Stimulated activated CD8-positive, alpha-beta memory T cell treated with anti-CD3 and anti-CD28 coated beads, Interleukin-2, amount 100 ng/mL, for 48 hours (primary cell): Measurements from ENCODE around the gene GPD2.

Source experiments
- DNase-seq, 2 donors: peaks; one replicate each; pipeline ENCODE4 v3.0.0-alpha.2; 2020; ENCODE audit warnings: low read depth in 2 of 2

Gene GPD2

DNA sequence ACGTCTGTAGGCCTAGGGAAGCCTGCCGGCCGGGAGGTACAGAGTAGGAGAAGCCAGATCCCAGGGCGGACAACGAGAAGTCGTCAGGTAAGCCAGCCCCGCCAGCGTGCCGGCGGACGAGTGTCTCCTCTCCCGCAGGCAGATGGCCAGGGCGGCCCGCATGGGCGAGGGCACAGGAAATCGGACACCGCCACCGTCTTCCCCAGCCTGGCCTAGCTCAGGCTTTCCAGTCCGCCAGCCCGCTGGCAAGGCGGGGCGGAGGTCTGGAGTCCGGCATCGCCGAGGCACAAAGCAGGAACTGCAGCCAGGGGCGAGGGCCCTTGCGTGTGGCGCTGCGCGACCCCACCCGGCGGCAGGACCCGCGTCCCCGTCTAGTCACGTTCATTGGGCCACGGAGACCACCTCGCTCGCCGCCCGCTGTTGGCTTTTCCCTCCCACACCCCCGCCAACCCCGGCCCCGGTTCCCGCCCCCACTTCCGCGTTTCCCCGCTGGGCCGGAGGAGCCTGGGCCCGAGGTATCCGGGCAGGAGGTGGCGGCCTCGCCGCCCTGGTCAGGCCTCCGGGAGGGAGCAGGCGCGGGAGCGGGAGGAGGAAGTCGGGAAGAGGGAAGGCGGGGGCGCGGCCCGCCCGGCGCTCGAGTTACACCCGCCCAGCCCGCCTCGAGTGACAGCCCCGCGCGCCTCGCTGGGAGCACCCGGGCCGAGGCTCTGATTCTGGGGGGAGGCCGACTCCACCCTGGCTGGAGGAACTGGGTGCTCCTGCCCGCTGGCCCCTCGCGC, at the start of gene GPD2:
Gene GPD2, plus strand, starts transcription at position 662 of the 779 bp plus-strand sequence. CDS start 39,727 bp downstream, outside the sequence.
- peak; percentile 46 to 48 for DNase-seq

DNA sequence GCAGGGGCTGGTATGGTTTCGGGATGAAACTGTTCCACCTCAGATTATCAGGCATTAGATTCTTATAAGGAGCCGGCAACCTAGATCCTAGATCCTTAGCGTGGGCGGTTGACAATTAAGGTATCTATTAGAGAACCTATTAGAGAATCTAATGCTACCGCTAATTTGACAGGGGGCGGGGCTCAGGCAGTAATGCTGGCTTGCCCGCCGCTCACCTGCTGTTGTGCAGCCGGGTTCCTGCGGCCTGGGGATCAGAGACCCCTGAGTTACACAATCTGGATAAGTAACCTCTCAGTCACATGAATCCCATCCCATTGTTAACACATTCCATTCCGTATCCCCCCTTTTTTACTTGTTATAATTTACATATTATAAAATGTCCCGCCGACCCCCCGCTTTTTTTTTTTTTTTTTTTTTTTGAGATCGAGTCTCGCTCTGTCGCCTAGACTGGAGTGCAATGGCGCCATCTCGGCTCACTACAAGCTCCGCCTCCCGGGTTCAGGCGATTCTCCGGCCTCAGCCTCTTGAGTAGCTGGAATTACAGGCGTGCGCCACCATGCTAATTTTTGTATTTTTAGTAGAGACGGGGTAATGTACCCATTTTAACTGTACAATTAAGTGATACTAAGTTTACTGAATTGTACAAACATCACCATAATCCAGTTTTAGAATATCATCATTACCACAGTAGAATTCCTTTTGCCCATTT, 42.0 kb upstream of the GPD2 start:
- DNase-seq, result no peak

DNA sequence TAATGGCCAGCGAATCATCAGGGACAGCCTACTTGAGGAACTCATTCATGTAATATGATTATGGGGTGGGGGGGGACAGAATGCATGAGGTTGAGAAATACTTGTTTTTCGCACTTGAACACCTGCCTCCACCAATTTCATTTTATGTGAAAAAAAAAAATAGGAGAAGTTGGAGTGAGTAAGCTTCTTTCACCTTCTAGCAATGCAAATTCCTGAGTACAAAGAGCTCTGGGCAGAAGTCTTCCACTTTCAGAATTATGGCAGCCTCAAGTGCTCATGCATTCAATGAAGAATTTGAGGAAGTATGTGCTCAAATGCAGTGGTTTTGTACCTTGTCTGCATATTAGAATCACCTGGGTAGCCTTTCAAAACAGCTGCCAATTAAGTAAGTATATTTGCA, 40.1 kb upstream of the GPD2 start:
- DNase-seq, result no peak

DNA sequence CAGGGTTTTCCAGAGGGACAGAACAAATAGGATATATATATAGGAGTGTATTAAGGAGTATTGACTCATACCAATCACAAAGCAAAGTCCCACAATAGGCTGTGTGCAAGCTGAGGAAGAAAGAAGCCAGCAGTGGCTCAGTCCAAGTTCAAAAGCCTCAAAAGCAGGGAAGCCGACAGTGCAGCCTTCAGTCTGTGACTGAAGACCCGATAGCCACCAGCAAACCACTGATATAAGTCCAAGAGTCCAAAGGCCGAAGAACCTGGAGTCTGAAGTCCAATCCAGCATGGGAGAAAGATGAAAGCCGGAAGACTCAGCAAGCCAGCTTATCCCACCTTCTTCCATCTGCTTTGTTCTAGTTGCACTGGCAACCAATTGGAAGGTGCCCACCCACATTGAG, 39.0 kb upstream of the GPD2 start:
- no peak for DNase-seq

DNA sequence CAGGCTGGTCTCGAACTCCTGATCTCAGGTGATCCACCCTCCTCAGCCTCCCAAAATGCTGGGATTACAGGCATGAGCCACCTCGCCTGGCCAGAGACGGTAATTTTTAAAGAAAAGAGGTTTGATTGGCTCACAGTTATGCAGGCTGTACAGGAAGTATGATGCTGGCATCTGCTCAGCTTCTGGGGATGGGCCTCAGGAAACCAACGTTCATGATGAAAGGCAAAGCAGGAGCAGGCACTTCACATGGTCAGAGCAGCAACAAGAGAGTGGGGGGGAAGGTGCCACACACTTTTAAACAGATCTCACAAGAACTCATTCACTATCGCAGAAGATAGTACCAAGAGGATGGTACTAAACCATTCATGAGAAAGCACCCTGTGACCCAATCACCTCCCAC, 38.0 kb upstream of the GPD2 start:
- DNase-seq, result no peak

DNA sequence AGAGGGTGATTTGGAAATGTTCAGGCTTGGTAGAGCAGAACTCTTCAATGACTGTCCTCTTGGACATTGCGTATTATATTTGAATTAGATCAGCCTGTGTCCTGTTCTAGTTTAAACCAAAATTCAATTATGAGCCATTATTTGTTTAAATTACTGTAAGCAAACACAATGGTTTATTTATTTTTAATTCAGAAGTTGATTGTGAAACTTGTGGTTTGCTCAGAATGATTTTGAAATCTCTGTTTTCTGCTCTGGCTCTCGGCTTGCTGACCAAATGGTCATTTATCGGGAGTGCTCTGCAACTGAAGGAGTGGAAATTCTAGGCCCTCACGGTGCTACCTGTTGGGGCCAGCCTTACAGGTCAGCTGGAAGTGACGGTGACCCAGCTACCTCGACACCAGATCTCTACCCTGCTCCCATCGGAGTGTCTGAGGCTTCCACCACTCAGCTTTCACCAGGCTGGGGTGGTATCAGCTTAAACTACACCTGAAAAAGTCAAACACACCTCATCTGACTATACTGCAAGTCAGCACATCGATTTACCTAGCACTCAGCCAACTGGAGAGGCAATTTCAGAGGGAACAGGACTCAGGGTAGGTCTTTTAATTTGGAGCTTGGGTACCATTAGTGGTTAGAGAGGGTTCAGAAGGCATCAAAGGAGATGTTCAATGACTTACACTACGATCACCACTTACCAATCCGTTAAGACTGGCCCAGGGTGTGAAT, 36.8 kb upstream of the GPD2 start:
- DNase-seq, result no peak

DNA sequence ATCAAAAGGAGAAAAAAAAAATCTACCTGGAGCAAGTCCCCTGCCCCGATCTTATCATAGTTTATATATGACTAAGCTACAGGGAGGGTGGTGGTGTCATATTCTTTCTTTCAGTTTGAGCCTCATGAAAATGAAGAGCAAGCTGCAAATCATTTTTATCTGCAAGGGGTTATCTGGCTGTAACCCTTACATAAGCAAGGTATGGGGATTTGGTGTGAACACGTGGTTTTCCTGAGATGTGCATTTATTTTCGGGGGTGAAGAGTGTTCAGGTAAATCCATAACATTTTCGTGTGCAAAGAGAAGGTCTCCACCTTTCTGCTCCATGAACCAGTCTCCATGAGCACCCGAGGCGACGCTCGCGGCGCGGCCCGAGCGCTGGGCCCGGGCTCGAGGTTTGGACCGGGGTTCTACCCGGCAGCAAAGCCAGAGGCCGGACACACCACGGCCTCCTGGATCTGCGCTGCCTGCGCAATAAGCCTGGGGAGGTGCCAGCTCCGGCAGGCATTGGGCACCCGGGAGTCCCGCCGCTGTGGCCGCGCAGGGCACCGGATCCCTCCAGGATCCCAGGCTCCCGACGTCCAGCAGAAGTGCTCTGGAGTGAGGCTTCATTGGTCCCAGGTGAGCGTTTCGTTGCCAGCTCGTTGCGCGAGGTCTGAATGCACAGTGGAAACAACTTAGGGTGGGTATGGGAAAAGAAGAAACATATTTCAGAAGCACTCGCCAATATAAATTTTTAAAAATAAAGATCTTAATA, 36.1 kb upstream of the GPD2 start:
- DNase-seq, result peak; percentile 17 to 20

DNA sequence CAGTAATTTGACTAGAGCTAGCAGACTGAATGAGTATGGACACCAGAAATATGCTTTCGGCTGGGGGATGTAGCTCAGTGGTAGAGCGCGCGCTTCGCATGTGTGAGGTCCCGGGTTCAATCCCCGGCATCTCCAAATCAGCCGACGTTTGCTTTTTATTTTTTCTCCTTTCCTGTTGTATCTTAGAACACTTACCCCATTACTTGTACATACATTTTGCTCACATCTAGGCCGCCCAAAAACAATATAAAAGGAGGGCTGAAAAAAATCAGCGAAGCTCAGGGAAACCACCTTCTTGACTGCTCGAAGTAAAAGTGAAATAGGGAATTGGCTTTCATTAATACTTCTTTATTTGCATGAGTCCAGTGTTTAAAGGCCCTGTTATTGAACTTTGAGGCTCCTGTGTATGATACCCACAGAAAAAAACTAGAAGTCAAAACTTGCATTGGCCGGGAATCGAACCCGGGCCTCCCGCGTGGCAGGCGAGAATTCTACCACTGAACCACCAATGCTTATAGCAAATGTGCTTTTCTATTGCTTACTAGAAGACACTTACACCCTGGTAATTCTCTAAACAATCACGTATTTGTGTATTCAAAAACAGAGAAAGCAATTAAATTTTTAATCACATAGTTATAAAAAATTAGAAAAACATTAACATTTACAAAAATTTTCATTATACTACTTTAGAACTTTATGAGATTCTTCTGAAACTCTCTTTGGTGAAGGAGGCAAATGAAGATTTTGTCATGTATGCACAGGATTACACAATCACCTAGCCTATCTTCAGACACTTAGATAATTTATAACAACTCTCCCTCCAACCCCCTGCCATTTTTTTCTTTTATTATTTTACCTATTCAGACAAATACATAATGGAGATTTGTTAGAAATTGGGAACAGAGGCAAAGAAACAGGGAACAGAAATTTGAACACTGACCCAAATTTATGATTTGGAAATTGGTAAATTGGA, 35.2 kb upstream of the GPD2 start:
- peak; percentile 43 to 57 for DNase-seq

DNA sequence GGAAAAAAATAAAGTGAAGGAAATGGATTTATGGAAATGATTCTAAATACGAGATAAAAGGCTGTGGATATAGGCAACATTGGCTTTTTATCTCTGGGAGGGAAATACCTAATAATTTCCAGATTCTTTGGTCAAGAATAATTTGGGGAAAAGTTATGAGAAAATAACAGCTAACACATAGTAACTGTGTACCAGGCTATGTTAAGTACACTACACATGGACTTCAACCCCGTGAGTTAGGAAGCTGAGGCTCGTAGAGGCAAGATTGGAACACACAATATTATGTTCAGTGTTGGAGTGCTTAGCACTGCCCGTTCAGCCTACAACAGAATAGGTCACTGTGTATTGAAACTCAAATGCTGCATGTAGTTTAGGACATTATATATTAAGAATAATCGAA, 34.3 kb upstream of the GPD2 start:
- DNase-seq, result no peak

DNA sequence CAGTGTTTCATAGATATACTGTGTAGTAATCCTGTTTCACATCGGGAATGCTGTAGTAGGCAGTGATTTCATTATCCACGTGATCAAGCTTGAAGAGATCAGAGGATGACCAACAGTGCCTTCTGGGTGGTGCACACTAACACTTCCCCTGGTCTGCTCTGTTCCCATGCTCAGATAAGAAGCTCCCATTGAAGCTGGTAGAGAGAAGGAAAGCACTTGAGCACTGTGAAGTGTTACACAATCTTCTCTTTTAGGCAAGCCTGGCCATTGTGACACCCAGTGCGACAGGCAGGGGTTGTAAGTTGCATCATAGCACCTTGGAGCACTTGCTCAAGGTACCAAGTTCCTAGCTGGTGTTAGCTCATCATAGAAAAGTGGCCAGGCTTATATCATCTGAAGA, 30.6 kb upstream of the GPD2 start:
- DNase-seq, result no peak

DNA sequence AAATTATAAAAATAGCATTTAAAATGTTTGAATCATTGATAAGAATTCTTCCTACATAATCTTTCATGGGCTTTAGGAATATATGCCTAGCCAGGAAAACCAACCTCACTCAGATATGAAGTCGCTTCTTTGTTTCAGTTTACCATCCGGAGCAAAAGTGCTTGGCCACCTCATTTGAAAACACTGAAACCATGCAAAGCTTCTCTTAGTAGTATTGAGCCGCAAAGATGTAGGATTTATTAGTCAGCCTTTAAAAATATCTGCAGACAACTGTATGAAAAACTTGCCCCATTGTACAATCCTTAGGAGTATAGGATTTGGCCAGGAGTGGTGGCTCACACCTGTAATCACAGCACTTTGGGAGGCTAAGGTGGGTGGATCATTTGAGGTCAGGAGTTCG, 24.3 kb upstream of the GPD2 start:
- DNase-seq, result no peak

DNA sequence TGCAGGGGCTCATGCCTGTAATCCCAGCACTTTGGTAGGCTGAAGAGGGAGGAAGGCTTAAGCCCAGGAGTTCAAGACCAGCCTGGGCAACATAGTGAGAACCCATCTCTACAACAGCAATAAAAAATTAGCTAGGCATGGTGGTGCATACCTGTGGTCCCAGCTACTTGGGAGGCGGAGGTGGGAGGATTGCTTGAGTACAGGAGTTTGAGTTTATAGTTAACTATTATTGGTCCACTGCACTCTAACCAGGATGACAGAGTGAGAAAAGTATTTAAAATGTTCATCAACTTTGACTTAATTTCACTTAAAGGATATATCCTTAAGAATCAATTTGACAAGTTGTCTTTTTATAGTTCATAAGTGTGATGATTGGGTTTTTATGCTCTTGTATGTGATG, 14.3 kb upstream of the GPD2 start:
- DNase-seq, result no peak

DNA sequence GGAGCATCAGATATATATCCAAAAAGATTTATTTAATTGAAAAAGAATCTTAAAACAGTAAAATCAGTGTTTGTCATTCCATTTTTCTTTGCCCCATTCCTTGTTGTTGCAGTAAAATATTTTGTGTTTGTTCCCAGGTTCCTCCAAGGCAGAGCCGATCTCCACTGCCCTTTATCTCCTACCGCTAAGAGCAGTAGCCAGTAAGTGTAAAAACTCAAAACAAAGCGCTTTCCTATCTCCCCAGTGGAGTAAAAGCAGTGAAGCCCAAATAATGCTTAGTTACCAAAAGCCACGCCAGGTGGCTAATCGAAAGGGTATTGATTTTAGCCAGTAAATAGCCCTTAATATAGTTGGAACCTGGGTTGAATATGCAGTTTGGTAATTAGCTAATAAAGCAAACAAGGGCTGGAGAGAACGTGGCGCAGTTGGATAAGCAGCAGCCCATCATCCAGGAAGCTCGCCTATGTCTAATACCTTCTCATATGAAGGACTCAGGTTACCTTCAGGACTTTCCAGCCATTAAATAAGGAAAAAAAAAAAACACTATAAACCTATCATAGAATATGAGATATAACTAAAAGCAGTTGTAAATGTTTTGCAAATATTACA, 12.4 kb upstream of the GPD2 start:
- no peak for DNase-seq

DNA sequence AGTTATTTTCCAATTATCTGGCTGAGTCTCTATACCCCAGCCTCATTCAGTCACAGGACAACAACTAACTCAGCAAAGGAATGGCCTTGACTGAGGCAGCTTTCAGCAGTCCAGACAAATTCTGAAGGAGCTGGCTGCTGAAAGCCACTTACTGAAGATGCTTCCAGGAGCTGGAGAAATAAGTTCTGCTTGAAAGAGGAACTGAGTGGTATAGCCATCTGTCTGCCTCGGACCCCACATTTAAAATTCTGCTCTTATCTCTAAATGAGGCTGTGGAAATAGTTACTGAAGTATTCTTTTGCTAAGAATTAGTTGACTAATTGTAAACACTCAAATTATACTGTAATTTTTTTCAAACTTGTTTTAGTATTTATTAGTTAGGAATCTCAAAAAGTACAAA, 9.1 kb upstream of the GPD2 start:
- no peak for DNase-seq

DNA sequence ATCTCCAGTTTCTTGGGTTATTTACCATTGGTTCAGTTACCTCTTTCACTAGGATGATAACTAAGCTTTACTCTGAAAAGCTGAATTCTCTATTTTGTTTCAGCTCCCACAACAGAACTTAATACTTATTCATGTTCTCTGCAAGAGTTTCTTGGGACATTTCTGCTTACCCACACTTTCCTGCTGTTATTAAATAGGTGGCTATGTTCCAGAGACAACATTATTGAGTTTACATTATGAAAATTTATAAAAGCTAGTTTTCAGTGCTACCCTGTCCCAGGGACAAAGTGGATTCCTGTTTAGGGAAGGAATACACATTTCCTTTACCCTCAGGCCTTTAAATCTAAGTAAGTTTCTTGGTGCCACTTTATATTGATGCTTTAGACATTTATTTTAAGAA, 7.0 kb upstream of the GPD2 start:
- no peak for DNase-seq

DNA sequence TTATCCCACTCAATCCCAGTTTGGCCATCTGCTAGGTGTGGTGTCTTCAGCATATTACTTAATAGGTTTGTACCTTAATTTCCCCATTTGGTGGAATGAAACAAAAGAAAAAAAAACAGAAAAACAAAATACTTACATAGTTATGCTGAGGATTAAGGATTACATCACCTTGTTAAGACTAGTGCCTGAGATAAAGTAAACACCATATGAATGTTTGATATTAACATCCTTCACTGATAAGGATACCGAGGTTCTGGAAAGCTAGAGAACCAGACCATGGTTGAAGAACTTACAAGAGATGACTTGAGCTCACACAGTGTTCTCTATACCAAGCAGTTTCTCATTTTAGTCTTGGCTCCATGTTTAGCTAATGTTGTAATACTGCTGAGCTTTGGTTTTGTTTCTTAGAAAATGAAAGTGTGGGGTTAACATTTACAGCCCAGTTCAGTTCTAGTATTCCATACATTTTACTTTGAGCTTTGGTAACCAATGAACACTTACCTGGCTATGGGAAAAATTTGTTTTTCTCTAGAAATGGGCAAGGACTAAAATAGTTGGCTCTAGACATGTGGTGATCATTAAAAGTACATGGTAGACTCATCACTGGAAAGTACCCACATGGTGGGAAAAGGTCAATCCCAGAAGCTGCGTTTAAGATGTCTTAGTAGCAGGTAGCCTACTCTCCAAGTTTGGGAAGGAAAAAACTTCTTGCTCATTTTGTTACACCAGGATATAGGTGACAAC, 5.8 kb upstream of the GPD2 start:
- no peak for DNase-seq

DNA sequence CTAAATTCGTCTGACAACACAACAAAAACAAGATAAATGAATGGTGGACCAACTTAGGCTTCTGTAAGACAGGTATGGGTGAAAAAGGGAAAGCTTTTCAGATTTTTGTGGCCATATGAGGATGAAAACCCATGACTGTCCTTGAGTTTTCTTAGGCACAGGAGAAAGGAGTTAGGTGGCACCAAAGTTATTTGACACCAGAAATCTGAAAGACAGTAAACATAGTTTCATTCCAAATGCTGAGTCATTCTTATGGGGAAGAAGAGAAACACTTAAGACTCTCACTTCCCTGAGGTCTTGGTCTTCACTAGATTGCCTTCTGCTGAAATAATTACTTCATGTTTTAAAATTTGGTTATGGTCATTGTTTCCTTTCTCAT, 5.2 kb upstream of the GPD2 start:
- no peak for DNase-seq

DNA sequence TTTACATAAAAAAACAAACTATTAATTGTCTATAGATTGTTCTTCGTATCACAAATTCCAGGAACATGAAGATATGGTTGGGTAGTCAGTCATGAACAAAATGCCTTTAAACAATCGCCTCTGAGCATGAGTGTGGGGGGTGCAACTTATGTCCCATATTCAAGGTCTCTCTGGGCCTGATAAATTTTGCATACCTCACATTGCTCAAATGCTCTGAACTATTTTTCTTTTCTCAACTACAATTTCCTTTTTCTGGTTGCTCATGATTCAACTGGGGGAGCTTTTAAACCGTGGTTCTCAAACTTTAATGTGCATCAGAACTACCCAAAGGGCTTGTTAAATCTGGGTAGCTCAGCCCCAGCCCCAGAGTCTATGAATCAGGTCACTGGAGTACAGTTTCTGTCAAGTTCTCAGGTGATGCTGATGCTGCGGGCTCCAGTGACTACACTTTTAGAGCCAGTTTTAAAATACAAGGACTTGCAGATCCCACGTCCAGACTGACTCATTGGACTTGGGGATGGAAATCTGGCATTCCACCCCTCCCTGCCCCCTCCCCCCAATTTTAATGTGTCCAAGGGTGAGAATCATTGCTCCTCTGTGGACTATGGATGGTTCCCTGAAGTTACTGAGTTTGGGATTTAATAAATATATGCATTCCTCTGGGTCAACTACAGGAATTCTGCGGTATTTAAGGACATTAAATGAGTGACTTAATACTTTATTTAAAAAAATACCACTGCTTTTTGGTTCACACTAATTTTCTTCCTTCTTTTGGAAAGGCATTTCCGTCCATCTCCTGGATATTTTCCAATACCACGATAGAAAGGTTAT, 1.5 kb upstream of the GPD2 start:
- DNase-seq, result no peak

DNA sequence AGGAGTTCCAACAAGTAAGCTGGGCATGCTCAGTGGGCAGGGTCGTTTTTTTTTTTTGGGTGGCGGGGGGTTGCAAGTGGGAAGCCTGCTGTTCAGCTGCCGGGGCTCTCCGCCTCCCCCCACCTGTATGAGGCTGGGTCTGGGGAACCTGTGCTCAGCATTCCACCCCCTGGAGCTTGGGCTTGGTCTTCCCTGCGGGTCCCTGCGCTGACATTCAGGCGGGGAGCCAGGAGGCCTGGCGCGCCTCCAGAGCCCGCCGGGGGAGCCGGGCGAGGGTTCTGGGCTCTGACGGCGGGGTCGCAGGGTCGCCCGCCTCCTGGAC, 822 bp upstream of the GPD2 start:
- DNase-seq, result no peak
